ENCODE results near the gene MPZL1.

The MPZL1 gene

GRCh38 chr1:167695147-167695546 lies 26.6 kb upstream of the MPZL1 start:
- no peak for DNase-seq (ENCODE audit: extremely low read depth in 1 of 2, low read depth in 1 of 2)

DNA sequence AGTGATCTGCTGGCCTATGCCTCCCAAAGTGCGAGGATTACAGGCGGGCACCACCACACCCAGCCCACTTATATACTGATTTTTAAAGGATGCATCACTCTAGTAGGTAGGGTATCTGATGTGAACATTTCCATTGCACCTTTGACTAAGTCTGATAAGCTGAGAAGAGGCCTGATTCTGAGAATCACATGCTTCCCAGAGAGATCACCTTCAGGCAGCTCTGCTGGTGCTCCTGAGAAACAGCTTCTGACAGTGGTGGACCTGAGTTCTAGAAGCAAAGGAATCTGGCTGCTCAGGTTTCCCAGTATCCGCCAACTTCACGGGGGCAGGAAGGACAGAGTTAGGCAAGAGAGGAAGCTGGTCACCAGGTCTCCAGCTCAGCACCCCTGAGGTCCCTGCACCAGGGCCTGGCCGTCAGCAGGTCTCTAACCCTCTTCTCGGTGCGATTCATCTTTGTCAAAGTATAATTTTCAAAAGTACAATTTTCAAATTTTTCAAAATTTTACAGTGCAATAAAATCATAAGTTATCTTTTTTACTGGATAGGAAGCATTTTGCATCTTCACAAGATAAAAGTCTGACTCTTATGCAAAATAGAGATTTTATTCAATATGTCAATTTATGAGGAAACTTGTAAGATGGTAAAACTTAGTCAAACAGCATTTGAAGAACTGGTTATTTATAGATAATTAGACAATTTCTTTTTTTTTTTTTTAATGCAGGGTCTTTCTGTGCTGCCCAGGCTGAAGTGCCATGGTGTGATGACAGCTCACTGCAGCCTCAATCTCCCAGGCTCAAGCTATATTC lies 25.8 kb upstream of the MPZL1 start:
- no peak for DNase-seq (ENCODE audit: extremely low read depth in 1 of 2, low read depth in 1 of 2)

DNA sequence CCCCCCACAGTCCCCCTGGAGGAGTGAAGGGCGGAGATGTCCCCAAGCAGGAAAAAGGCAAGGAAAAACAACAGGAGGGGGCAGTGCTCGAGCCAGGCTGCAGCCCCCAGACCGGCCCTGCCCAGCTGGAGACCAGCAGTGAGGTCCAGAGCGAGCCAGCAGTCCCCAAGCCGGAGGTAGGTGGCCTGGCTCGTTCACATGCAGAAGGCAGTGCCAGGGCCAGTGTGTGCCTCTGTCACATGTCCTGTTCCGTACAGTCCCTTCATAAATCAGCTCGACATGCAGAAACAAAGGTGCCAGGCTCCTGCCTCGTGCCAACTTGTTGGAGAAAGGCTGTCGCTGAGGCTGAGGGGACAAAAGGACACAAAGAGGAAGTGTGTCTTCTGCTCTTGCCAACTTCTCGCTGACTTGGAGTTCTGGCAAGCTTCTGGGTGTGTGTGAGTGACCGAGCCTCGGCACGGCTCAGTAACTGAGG lies 24.1 kb upstream of the MPZL1 start:
- no peak for DNase-seq (ENCODE audit: extremely low read depth in 1 of 2, low read depth in 1 of 2)

DNA sequence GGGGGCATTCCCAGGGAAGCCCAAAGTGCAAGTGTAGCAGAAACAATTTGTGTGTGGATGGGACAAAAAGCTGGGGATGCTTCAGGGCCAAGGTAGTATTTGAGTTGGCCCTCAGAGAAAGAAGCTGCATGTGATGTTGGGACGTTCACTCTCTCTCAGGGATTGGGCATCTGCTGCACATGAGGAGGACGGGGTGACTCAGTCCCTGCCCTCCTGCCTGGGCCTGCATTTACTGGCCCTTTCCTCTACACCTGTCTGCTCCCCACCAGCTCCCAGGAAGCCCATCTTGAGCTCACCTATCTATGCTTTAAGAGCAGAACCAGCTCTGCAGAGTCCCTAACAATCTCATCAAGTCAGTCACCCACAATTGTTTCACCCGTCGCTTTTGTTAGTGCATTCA lies 23.5 kb upstream of the MPZL1 start:
- DNase-seq (ENCODE audit: extremely low read depth in 1 of 2, low read depth in 1 of 2), result no peak

DNA sequence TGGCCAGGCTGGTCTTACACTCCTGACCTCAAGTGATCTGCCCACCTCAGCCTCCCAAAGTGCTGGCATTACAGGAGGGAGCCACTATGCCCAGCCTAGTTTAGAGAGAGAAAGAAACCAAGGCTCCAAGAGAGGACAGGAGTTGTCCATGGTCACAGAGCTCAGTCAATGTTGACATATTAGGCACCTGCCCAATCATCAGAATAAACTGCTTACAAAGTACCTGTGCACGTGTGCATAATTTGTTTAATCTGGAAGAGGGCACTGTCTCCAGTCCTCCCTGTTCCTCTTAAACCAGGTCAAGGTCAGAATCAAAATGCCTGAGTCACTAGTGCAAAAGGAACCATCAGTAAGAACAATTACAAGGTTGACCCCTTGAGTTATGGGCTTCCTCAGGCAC lies 20.3 kb upstream of the MPZL1 start:
- no peak for DNase-seq (ENCODE audit: extremely low read depth in 1 of 2, low read depth in 1 of 2)

DNA sequence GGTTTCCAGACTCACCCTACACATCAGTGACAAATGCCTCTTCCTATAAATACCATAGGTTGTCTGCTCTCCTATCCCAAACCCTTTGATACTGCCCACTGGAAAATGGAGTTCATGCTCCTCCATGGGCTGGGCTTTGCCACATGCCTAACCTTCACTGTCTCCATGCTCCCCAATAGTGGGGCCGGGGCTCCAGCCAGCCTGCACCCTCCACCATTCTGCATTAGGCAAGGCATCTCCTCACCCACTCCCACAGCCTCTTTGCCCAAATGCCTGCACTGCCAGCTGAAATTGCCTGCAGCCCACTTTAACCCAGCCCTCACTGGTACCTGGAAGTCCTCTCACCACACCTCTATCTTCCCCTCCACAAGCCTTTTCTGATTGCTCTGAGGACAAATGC lies 18.2 kb upstream of the MPZL1 start:
- DNase-seq (ENCODE audit: extremely low read depth in 1 of 2, low read depth in 1 of 2), result no peak

- no peak for DNase-seq (ENCODE audit: extremely low read depth in 1 of 2, low read depth in 1 of 2)
These were observed 17.1 kb upstream of the MPZL1 start for GRCh38 chr1:167704715-167705114.

DNA sequence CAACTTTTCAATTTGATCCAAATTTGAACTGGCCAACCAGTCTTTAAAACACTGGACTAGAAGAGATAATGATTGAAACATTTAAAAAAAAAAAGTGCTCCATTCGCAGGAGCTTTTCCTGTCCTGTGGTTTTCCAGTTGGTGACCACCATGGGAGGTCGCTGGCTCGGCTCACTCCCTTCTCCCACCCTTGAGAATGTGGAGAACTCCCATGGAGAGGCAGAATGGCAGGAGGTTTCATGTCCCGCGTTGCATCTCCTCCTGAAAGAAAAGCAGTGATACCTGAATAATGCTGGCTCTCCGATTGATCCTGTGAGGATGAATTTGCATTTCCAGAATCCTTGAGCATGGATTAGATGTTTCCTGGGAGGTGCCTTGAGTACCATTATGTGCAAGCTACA lies 16.5 kb upstream of the MPZL1 start:
- DNase-seq (ENCODE audit: extremely low read depth in 1 of 2, low read depth in 1 of 2), result no peak

DNA sequence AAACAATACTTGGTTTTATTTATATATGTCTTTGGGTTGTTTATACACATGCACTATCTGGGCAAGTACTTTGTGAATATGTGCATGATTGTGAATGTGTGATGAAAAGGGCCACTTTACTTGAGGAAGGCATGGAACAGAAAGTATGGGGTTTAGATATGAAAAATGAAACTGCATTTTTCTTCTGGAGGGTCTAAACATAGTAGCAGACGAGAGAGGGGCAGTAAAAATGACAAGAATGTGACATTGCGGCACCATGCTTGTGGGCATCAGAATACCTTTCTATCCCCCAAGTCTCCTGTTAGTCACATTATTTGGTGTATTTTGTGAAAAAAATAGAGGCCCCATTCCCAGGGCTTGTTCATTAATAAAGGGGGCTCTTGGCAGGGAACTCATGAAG lies 15.4 kb upstream of the MPZL1 start:
- DNase-seq (ENCODE audit: extremely low read depth in 1 of 2, low read depth in 1 of 2), result no peak

DNA sequence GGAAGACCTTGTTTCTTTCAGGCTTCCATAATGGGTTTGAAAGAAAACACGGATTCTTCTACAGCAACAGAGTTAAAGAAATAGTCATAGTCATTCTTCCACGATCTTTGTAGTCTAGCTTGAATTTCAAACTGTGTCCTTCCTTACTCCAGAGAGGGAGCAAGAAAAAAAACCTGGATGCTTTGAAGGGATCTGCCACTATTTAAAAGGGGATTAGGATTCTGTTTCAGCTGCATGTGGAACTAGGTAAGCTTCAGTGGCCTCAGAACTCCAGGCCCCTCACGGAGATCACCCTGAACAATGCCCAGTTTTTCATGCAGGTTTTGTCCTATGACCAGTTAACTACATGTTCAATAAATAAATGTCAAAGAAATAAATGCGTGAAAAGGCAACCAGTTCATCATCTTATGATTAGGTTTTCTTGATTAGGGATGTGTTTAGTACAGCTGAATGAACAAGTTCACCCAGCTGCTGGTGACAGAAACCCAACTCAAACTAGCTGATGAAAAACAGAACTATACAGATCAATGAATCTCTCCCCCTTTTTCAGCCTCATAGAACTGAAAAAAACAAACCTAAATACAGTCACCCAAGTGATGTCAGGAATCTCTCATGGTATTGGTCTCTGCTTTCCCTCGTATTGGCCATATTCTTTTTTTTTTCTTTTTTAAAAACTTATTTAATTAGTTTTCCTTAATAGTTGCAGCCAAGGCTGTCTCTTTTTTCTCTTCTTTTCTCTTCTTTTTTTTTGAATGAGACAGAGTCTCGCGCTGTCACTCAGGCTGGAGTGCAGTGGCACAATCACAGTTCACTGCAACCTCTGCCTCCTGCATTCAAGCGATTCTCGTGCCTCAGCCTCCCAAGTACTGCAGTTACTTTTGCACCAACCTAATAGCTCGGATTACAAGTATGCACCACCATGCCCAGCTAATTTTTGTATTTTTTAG lies 14.6 kb upstream of the MPZL1 start:
- no peak for DNase-seq (ENCODE audit: extremely low read depth in 1 of 2, low read depth in 1 of 2)

- no peak for DNase-seq (ENCODE audit: extremely low read depth in 1 of 2, low read depth in 1 of 2)
These were observed 13.8 kb upstream of the MPZL1 start for GRCh38 chr1:167707942-167708341.

- DNase-seq (ENCODE audit: extremely low read depth in 1 of 2, low read depth in 1 of 2), result no peak
These were observed 12.8 kb upstream of the MPZL1 start for GRCh38 chr1:167708940-167709389.

DNA sequence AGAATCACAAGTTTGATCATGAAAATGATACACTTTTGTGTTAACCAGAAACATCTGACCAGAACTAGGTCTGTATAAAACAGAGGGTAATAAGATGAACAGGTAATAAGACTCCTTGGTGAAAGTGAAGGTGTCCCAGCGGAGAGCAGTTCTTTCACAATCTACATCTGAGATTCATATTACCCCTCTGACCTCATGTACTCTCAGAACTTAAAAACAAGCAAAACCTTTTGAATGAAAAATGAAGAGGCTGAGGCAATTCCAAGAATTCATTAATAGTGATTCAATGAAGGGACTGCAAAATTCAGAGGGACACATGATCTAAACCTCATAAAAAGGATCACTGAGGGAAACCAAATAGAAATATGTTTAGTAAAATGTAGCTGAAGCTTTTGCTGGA lies 10.9 kb upstream of the MPZL1 start:
- no peak for DNase-seq (ENCODE audit: extremely low read depth in 1 of 2, low read depth in 1 of 2)

DNA sequence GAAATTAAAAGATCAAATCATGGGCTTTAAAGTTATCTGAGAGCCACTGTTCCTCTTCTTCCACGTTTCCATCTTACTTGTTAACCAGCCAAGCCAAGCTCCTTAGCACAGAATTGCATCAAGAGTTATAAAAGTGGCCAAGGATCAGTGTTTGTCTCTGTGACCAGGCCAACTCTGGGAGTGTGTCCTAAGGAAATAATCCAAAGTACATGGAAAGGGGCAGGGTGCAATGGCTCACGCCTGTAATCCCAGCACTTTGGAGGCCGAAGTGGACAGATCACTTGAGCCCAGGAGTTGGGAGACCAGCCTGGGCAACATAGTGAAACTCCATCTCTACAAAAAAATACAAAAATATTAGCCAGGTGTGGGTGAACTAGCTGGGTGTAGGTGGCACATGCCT lies 10.0 kb upstream of the MPZL1 start:
- no peak for DNase-seq (ENCODE audit: extremely low read depth in 1 of 2, low read depth in 1 of 2)

- DNase-seq (ENCODE audit: extremely low read depth in 1 of 2, low read depth in 1 of 2), result no peak
These were observed 8.3 kb upstream of the MPZL1 start for GRCh38 chr1:167713330-167714081.

DNA sequence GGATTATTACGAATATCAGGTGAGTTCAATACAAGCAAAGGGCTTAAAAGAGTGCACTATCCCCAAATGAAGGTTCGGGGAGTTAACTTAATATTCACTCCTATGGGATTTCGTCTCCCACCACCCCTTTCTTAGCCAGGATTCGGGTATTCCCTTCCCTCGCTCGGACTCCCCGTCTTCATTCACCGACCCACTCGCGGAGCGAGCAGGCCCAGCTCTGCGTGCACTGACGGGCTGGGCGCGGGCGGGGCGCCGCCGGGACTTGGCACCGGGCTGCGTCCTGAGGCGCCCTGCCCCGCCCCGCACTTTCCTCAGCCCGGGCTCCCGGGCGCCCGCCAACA lies 7.7 kb upstream of the MPZL1 start:
- peak in 1 of 2 donors; percentile 58 for DNase-seq (ENCODE audit: extremely low read depth in 1 of 2, low read depth in 1 of 2)

DNA sequence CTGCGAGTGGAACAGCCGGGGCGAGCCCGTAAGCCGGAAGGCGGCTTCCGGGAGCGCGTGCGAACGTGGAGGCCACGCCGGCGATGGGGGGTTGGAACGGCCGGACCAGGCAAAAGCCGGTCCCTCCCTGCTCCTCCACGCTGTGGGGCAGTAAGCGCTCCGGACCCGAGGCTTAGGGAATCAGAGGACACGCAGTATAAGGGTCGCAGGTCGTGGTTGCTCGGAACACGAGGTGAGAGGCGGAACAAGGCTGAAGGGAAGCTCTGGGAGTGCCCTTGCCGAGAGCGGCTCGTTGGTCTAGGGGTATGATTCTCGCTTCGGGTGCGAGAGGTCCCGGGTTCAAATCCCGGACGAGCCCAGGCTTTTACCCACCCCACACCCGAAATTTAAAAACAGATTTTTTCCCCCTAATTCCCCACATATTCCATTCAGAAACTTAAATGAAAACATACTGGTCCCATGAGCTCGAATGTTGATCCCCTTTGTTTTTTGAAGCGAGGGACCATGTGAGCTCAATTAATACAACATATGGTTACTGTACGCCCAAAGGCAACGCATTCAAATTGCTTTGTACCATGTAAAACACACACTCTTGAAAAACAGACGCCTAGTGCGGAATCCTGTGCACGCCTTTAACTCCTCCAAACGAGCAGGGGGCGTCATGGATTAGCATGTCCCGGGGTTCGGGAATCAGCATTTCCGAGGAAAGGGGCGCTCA lies 7.2 kb upstream of the MPZL1 start:
- peak; percentile 61 to 80 for DNase-seq (ENCODE audit: extremely low read depth in 1 of 2, low read depth in 1 of 2)

DNA sequence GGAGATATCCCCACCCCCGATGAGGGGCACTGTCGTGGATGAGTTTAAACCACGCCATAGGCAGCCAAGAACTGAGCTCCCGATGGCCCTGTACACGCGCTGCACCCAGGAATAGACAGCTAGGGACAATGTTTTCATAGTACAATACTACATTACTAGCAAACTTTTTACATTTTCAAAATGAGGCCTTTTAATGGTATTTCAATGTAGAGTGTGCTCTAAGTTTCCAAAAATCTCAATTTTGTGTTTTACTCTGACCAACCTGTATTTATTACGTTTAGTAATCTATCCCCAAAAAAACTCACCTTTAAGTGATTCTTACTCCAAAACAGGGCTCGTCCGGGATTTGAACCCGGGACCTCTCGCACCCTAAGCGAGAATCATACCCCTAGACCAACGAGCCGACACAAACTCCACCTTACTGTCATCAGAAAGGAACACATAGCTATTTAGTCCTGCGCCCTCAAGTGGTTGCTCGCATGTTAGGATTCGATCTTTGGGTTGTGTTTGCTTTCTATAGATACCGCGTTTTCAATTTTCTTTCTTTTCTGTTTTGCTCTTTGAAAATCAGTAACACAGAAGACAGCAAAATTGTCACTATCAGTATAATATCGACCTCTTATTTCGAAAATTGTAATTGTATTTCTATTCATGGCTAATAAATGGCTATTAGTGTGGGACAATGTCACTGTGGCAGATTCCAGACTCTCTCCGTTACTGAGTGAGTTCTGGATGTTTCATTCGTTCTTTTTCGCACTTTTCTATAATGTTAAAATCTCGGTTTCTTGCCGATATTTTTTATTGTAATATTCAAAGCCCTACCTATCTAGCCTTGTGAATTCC lies 6.4 kb upstream of the MPZL1 start:
- peak; percentile 67 to 71 for DNase-seq (ENCODE audit: extremely low read depth in 1 of 2, low read depth in 1 of 2)

DNA sequence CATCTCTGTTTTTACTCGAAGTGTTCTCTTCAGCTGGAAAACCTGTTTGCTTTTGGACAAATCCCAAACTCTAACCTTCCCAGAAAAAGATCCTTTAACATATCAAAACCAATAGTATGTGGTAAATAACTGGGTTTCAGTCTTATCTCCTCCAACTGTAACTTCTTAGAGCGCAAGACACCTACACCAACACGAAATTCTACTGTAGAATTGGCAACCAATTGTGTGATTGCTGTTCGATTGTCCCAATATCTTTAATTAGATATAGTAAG lies 5.8 kb upstream of the MPZL1 start:
- DNase-seq (ENCODE audit: extremely low read depth in 1 of 2, low read depth in 1 of 2), result no peak

GRCh38 chr1:167717351-167717750 lies 4.4 kb upstream of the MPZL1 start:
- DNase-seq (ENCODE audit: extremely low read depth in 1 of 2, low read depth in 1 of 2), result no peak
